Adipocyte (in vitro differentiated cells): ENCODE measurements around the gene VANGL1.
A peak's percentile ranks its signal among the peaks of the same experiment; 100 is the strongest.

Experiments used
- DNase-seq: peaks from one replicate; pipeline ENCODE4 v3.0.0-alpha.2; 2015; ENCODE audit warnings: low read depth
- H3K27me3 ChIP-seq: replicated peaks from 2 replicates; pipeline ENCODE4 v1.7.0; 2013; ENCODE audit warnings: mild to moderate bottlenecking, low read length, moderate library complexity; ENCODE audit not compliant: control insufficient read depth, insufficient read depth
- H3K36me3 ChIP-seq: 2 replicates; pipeline ENCODE4 v1.7.0; 2013; ENCODE audit warnings: low read length, mild to moderate bottlenecking, moderate library complexity; ENCODE audit not compliant: control insufficient read depth, insufficient read depth, severe bottlenecking
- H3K4me1 ChIP-seq: 2 replicates; pipeline ENCODE4 v1.7.0; 2013; ENCODE audit warnings: mild to moderate bottlenecking, low read length, moderate library complexity; ENCODE audit not compliant: control insufficient read depth, insufficient read depth
- H3K4me3 ChIP-seq: 2 replicates; pipeline ENCODE4 v1.7.0; 2013; ENCODE audit warnings: mild to moderate bottlenecking, low read length, moderate library complexity
- H3K9ac ChIP-seq: 2 replicates; pipeline ENCODE4 v1.7.0; 2013; ENCODE audit warnings: mild to moderate bottlenecking, low read length, moderate library complexity
- H3K9me3 ChIP-seq: 2 replicates; pipeline ENCODE4 v1.7.0; 2013; ENCODE audit warnings: mild to moderate bottlenecking, low read length, moderate library complexity; ENCODE audit not compliant: control insufficient read depth

VANGL1 gene

GRCh38 chr1:115726570-115726969 lies 84.8 kb downstream of the VANGL1 start:
- Histone ChIP-seq H3K36me3 (no peaks in the 10 kb centered on the region), H3K9me3 (no peaks in the 10 kb centered on the region)

GRCh38 chr1:115727706-115728249 lies 86.0 kb downstream of the VANGL1 start:
- Histone ChIP-seq H3K9me3 (no peaks in the 10 kb centered on the region), H3K36me3 (no peaks in the 10 kb centered on the region), H3K4me1 (peaks cover 33% of the 10 kb centered on the region), H3K27me3 (no peaks in the 10 kb centered on the region), H3K9ac (peak overlapping the region; percentile 65), H3K4me3 (peak overlapping the region; percentile 41)
- peak; percentile 93 for DNase-seq

More at GRCh38 chr1:115726570-115726969, 84.8 kb downstream of the VANGL1 start:
- Histone ChIP-seq H3K4me3 (no peak overlapping the region), H3K27me3 (no peaks in the 10 kb centered on the region), H3K4me1 (peaks cover 33% of the 10 kb centered on the region), H3K9ac (no peak overlapping the region)
- no peak for DNase-seq

DNA sequence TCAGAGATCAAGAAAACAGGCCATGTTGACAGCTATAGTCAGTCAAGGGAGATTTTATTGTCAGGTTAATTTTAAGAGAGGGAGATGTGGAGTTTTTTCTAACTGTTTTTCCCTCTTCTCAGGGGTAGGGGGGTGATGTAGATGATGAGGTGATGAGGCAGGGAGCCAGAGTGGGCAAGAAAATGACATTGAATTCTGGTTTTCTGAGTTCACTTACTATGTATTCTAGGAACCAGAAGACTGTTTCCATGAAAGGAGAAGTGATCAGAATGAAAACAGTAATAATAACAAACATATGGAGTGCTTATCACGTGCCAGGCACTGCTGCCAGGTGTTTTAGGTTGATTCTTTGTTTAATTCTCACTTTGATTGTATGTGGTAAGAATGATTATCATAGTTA lies 86.6 kb downstream of the VANGL1 start:
- Histone ChIP-seq H3K4me1 (peaks cover 33% of the 10 kb centered on the region), H3K9me3 (no peaks in the 10 kb centered on the region), H3K4me3 (peak overlapping the region; percentile 41), H3K27me3 (no peaks in the 10 kb centered on the region), H3K9ac (peak overlapping the region; percentile 65), H3K36me3 (no peaks in the 10 kb centered on the region)
- no peak for DNase-seq

- Histone ChIP-seq H3K27me3 (no peaks in the 10 kb centered on the region), H3K4me3 (no peak overlapping the region), H3K4me1 (peaks cover 33% of the 10 kb centered on the region), H3K9me3 (no peaks in the 10 kb centered on the region), H3K36me3 (no peaks in the 10 kb centered on the region), H3K9ac (no peak overlapping the region)
- DNase-seq = no peak
These were observed 88.0 kb downstream of the VANGL1 start for GRCh38 chr1:115729756-115730155.

- DNase-seq = no peak
- peaks cover 14% of the 10 kb centered on the region for H3K4me1 ChIP-seq
- no peak overlapping the region for H3K4me3 ChIP-seq
- no peaks in the 10 kb centered on the region for H3K9me3 ChIP-seq
- H3K36me3 ChIP-seq = no peaks in the 10 kb centered on the region
- H3K27me3 ChIP-seq = peaks cover under 1% of the 10 kb centered on the region
- H3K9ac ChIP-seq = no peak overlapping the region
These were observed 90.5 kb downstream of the VANGL1 start for GRCh38 chr1:115732316-115732715.

- Histone ChIP-seq H3K4me3 (no peak overlapping the region), H3K4me1 (no peaks in the 10 kb centered on the region), H3K9me3 (no peaks in the 10 kb centered on the region), H3K9ac (no peak overlapping the region), H3K36me3 (no peaks in the 10 kb centered on the region), H3K27me3 (peaks cover 5% of the 10 kb centered on the region)
- no peak for DNase-seq
These were observed 99.0 kb downstream of the VANGL1 start for GRCh38 chr1:115740811-115741210.

GRCh38 chr1:115744646-115745275 lies 103.0 kb downstream of the VANGL1 start:
- Histone ChIP-seq H3K27me3 (no peaks in the 10 kb centered on the region), H3K9ac (no peak overlapping the region), H3K4me3 (no peak overlapping the region), H3K4me1 (peaks cover 5% of the 10 kb centered on the region), H3K36me3 (no peaks in the 10 kb centered on the region), H3K9me3 (no peaks in the 10 kb centered on the region)
- DNase-seq = no peak

- no peak for DNase-seq
- Histone ChIP-seq H3K9me3 (no peaks in the 10 kb centered on the region), H3K36me3 (no peaks in the 10 kb centered on the region)
These were observed 104.4 kb downstream of the VANGL1 start for GRCh38 chr1:115746021-115746690.

More at GRCh38 chr1:115746021-115746690, 104.4 kb downstream of the VANGL1 start:
- no peak overlapping the region for H3K9ac ChIP-seq
- no peak overlapping the region for H3K4me3 ChIP-seq
- H3K27me3 ChIP-seq = no peaks in the 10 kb centered on the region
- H3K4me1 ChIP-seq = peaks cover 5% of the 10 kb centered on the region
